ENCODE measurements around the gene ZNF358.

ZNF358 gene

GRCh38 chr19:7492558-7492957 lies 23.3 kb upstream of the ZNF358 start:
- H3K36me3 ChIP-seq (ENCODE audit: control insufficient read depth, insufficient read depth, low read length), result no peaks in the 10 kb centered on the region
- no peak for DNase-seq (ENCODE audit: extremely low read depth, insufficient read length)
- no peaks in the 10 kb centered on the region for H3K27me3 ChIP-seq (replicated peaks; ENCODE audit: control insufficient read depth, insufficient read depth, low read length)
- TF ChIP-seq, protein P1, sequence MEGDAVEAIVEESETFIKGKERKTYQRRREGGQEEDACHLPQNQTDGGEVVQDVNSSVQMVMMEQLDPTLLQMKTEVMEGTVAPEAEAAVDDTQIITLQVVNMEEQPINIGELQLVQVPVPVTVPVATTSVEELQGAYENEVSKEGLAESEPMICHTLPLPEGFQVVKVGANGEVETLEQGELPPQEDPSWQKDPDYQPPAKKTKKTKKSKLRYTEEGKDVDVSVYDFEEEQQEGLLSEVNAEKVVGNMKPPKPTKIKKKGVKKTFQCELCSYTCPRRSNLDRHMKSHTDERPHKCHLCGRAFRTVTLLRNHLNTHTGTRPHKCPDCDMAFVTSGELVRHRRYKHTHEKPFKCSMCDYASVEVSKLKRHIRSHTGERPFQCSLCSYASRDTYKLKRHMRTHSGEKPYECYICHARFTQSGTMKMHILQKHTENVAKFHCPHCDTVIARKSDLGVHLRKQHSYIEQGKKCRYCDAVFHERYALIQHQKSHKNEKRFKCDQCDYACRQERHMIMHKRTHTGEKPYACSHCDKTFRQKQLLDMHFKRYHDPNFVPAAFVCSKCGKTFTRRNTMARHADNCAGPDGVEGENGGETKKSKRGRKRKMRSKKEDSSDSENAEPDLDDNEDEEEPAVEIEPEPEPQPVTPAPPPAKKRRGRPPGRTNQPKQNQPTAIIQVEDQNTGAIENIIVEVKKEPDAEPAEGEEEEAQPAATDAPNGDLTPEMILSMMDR (IDR thresholded peaks at IDR 0.05; ENCODE audit: insufficient read depth, low read length, poor library complexity, severe bottlenecking), result no peak
- no peak overlapping the region for H3K4me3 ChIP-seq (replicated peaks; ENCODE audit: low read depth, low read length)

GRCh38 chr19:7494416-7495098 lies 21.3 kb upstream of the ZNF358 start:
- Histone ChIP-seq H3K4me3 (replicated peaks; ENCODE audit: low read depth, low read length) (no peak overlapping the region), H3K27me3 (replicated peaks; ENCODE audit: control insufficient read depth, insufficient read depth, low read length) (no peaks in the 10 kb centered on the region), H3K36me3 (ENCODE audit: control insufficient read depth, insufficient read depth, low read length) (no peaks in the 10 kb centered on the region)
- TF ChIP-seq, protein P1 (IDR thresholded peaks at IDR 0.05; ENCODE audit: insufficient read depth, low read length, poor library complexity, severe bottlenecking), result no peak
- no peak for DNase-seq (ENCODE audit: extremely low read depth, insufficient read length)

DNA sequence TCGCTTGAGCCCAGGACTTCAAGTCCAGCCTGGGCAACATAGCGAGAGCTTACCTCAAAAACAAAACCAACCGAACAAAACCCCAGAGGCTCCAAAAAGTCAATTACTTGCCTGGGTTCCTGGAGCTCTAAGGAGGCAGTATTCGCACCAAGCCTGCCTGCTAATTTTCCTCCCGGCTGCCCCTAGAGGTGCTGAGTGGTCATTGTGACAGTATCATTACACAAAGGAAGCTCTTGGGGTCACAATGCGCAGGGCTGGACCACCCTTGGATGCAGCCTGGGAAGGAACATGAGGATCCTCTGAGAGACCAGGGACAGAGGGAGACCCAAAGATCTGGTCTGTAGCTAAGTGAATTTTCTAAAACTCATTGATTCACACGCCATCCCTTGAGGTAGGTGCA lies 18.6 kb upstream of the ZNF358 start:
- no peaks in the 10 kb centered on the region for H3K27me3 ChIP-seq (replicated peaks; ENCODE audit: control insufficient read depth, insufficient read depth, low read length)
- no peaks in the 10 kb centered on the region for H3K36me3 ChIP-seq (ENCODE audit: control insufficient read depth, insufficient read depth, low read length)
- TF ChIP-seq, protein P1 (IDR thresholded peaks at IDR 0.05; ENCODE audit: insufficient read depth, low read length, poor library complexity, severe bottlenecking), result peak; percentile 47
- H3K4me3 ChIP-seq (replicated peaks; ENCODE audit: low read depth, low read length), result no peak overlapping the region
- DNase-seq (ENCODE audit: extremely low read depth, insufficient read length), result no peak

- Histone ChIP-seq H3K27me3 (replicated peaks; ENCODE audit: control insufficient read depth, insufficient read depth, low read length) (no peaks in the 10 kb centered on the region), H3K4me3 (replicated peaks; ENCODE audit: low read depth, low read length) (peak overlapping the region; percentile 40), H3K36me3 (ENCODE audit: control insufficient read depth, insufficient read depth, low read length) (no peaks in the 10 kb centered on the region)
- DNase-seq (ENCODE audit: extremely low read depth, insufficient read length), result no peak
- TF ChIP-seq, protein P1 (IDR thresholded peaks at IDR 0.05; ENCODE audit: insufficient read depth, low read length, poor library complexity, severe bottlenecking), result no peak
These were observed 15.0 kb upstream of the ZNF358 start for GRCh38 chr19:7500811-7501450.

GRCh38 chr19:7502552-7502951 lies 13.4 kb upstream of the ZNF358 start:
- no peak for DNase-seq (ENCODE audit: extremely low read depth, insufficient read length)
- no peaks in the 10 kb centered on the region for H3K27me3 ChIP-seq (replicated peaks; ENCODE audit: control insufficient read depth, insufficient read depth, low read length)
- H3K4me3 ChIP-seq (replicated peaks; ENCODE audit: low read depth, low read length), result no peak overlapping the region
- TF ChIP-seq, protein P1 (IDR thresholded peaks at IDR 0.05; ENCODE audit: insufficient read depth, low read length, poor library complexity, severe bottlenecking), result no peak
- no peaks in the 10 kb centered on the region for H3K36me3 ChIP-seq (ENCODE audit: control insufficient read depth, insufficient read depth, low read length)

All from GM06990 (cell line).